ENCODE results near the gene TBC1D16.
A peak's percentile ranks its signal among the peaks of the same experiment; 100 is the strongest.

TBC1D16 gene

DNA sequence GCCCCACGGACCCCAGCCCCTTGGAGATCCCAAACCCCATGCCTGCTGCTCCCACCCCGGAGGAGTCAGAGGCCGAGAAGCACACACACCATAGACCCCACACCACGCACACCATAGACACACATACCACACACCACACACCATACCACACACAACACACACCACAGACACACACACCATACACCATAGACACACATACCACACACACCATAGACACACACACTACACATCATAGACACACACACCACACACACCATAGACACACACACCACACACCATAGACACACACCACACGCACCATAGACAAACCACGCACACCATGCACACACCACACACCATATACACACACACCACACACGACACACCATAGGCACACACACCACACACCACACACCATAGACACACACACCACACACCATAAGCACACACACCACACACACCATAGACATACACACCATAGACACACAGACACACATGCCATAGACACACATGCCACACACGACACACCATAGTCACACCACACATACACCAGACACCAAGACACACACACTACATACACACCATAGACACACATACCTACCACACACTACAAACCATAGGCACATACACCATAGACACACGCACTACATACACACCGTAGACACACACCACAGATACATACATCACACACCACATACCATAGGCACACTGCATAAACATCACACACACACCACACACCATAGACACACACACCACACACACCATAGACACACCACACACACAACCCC, 11.3 kb downstream of the TBC1D16 start:
- no peak for DNase-seq

DNA sequence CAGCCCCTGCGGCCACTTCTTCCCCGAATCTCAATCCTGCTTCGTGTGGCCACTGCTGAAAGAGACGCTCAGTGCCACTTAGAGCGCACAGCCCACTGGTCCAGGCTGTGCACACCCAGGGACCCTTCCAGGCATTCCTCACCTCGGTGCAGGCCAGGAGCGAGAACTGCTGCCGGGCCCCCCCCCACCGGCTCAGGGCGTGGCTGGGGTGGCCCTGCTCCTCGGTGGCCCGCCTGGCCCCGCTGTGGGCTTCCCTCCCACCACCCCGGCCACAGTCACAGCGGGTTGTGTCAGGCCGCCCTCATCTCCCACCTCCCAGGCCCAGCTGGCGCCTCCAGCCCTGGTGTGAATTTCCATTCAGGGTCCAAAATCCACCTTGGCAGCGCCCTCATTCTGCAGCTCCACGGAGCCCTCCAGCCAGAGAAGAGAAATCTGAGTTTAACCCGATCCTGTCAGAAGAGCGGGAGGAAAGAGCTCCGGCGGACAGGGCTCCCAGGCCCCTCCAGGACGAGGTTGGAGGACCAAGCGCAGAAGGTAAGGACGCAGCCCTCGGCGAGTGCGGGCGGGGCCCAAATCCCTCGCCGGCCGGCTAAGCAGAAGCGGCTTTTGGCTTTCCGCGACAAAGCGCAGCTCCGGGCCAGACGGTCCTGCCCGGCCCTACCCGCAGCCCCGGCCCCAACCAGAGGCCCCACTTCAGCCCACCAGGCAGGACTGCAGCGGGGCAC, 12.0 kb downstream of the TBC1D16 start:
- no peak for DNase-seq

DNA sequence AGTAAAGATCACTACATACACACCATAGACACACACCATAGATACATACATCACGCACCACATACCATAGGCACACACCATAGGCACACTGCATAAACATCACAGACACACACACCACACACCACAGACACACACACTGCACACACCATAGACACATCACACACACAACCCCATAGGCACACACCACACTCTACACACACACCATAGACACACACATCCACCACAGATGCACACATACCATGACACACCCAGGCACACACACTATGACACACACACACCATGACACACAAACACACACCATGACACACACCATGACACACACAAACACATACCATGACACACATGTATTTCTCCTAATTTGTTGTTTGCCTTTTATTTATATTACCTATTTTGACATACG, 14.1 kb downstream of the TBC1D16 start:
- DNase-seq, result no peak

DNA sequence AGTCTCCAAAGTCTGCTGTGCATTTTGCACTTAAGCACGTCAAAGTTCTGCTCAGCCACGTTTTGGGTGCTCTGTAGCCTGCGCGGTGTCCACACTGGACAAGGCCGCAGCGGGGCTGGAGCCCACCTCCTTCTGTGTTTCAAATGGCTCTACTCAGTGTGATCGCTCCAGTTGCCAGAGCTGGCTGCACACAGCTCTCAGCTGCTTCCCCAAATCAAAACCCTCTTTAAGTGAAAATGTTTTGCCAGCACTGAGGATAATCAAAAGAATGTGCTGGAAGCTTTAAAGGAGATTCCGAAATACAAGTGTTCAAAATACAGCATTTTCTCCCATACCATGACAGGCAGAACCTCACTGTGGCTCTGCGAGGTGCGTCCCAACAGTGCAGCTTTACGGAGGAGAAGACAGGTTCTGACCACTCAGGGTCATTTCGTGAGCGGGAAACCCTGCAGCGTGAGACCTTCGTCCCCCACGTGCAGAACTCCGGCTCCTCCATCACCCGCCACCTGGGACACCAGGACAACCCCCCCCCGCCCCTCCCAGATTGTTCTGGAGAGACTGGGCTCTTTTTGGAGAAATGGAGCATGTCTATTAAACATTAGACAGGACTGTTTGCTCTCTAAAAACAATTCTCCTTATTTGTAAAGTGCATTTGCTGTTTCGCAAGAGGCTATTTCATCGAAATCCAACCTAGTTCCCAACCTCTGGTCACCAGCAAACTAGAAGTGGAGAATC, 16.6 kb downstream of the TBC1D16 start:
- DNase-seq, result no peak

DNA sequence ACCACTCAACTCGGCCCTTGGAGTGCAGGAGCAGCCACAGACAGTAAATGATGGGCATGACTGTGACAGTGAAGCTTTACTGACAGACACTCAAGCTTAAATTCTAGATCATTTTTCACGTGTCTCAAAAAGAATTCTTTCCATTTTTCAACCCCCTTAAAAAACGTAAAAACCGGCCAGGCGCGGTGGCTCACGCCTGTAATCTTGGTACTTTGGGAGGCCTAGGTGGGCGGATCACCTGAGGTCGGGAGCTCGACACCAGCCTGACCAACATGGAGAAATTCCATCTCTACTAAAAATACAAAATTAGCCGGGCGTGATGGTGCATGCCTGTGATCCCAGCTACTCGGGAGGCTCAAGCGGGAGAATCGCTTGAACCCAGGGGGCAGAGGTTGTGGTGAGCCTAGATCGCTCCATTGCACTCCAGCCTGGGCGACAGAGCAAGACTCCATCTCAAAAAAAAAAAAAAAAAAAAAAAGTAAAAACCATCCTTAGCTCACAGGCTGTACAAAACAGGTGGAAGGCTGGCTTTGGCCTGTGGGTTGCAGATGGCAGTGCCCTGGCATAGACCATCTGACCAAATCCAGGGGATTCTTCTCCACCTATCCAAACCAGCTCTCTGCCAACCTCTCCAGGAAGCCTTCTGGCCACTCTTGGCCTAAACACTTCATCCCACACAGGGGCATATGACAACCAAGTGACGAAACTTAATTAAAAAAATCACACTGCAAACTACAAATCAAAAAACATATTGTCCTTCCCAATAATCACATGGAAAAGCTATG, 18.3 kb downstream of the TBC1D16 start:
- DNase-seq, result no peak

DNA sequence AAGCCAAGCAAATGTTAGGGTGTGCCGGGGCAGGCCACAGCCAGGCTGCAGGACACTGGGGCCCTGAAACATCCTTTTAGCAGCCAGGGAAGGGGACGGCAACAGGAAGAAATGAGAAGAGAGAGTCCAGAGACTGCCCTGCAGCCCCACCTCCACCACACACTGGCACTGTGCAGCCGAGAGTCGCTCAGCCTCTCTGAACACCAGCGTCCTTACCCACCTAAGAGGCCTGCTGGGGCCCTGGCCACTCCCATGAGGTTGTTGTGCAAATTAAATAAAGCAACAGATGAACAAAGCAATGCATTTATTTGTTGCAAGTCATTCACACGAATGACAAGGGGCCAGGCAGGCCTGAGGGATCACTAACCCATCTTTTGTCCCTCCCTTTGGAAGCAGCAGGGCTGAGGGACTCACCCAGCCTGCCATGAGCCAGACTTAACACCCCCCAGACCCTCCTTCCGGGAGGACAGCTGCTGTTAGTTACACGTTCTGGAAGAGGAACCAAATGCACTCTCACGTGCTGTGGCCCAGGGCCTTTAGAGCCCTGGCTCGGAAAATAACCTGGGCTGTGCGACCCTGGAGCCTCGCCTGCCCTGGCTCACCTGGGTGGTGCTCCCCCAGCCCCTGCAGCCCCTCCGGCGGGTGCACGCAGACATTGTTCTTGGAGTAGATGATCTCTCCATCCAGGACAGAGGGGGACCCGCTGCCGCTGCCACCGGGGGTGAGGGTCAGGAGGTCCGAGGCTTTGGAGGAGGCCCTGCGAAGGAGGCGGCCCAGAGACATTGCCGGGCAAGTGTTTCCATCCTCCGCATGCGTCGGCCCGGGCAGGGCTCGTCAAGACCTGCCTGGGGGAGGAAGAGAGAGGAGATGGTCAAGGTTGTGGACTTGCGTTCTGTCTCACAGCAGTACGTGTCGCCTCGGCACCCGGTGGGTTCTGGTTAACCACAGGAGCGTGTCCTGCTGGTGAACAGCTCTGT, 22.6 kb downstream of the TBC1D16 start:
- DNase-seq, result no peak

DNA sequence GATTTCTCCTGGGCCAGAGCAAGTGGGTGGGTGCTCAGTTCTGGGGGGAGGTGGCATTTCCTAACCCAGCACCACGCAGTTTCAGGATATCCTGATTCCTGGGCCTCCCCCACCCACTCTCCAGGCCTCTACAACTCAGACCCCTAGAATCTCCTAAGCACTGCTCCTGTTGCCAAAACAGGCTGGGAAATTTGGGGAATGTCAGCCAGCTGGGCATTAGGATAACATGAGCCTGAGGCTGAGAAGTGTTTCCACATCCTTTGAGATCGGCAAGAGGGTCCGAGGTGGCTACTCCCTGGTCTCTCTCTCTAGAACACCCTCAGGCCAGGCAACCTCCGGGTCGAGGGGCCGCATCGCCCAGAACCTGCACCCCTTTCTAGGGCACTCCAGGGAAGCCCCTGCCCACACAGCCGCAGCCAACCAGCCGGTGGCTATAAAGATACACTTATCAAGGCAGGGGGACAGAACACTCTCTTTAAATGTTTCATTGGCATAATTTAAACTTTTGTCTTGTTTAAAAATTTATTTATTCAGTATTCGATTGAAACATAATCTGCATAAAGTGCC, 23.6 kb downstream of the TBC1D16 start:
- no peak for DNase-seq

DNA sequence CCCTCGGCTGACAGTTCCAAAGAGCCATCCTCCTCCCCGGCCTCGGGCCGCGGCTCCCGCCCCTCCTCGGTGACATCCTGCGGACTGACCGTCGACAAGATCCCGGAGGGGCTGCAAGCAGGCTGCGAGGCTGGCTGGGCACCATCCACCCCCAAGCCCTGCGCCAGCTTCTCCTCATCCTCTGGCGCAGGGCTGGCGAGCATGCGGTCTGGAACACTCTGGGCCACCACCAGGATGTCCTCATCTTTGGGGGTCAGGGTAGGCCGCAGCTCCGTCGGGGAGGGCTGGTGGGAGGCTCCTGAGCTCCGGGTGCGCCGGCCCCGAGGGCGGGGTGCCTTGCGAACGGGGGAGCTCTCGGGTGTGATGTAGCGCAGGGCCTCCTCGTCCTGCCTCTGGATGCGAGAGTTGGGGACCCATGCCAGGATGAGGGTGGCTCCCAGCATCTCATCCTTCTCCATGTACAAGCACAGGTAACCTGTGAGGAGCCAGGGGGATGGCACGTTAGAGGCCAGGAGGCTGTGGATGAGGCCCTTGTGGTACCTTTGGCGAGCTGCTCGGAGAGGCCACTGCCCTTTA, 25.3 kb downstream of the TBC1D16 start:
- no peak for DNase-seq

DNA sequence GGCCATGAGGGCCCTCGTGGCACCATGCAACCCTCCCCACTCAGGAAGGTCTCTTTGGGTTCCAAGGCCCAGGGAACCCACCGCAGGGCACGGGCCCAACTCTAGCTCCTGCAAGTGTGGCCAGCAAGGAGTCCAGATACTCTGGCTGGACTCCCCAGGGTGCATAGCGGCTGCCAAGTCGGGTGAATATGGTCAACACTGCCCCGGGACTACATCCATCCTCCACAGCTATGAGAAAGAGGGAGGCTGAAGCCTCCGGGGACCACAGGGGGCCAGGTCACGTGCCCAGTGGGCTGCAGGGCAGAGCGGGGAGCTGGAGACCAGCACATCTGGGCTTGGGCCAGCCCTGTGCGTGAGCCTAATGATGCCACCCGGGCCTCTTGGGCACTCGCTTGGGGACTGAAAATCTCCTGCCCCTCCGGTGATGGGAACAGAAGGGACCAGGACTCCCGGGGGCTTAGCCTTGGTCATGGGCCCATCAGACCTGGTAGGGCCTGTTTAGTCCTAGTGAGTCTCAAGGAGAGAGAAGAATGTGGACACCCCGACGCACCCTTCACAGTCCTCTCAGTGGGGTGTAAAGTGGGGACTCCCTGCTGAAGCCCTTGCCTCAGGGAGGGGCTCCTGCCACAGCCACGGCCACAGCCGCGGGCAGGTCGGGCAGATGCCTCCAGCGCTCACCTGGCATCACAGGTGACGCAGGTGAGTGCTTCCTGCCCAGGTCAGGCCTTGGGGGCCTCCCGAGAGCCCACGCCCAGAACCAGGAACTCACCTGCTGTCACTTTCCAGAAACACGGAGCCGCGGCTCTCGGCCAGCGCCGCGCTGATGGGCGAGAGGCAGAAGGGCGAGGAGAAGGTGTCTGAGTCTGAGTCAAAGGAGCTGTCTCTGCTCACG, 26.0 kb downstream of the TBC1D16 start:
- no peak for DNase-seq

DNA sequence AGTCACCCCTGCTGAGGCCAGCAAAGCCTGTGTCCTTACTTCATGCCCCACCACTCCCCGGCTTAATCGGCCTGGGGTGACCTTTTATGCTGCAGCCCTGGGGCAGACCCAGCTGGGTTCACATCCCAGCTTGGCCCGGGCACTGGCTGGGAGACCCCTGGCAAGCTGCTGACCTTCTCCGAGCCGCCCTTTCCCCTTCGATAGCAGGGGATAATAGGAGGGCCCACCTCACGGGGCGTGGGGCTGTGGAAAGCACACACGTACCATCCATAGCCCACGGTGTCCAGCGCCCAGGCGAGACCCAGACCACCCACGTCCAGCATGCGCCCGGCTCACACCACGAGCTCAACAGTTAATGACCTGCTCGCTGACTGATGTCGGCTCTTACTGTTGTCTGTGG, 26.8 kb downstream of the TBC1D16 start:
- no peak for DNase-seq

DNA sequence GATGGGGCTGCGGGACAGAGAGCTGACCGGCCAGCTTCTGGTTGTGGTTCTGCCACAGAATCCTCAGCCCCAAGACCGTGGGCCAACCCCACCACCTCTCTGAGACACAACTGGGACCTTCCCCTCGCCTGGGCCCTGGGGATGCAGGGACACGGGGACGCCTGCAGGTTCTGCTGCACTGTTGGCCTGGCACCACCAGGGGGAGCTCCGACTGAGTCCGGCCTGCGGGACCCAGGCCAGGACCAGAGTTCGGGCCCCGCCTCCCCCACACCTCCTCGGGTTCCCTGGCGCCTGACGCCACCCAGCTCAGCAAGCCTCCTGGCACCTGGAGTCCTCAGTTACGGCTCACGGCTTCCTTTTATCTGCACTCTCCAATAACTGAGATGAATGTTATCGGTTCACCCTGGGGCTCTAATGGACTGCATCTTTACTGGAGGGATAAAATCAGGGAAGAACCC, 27.3 kb downstream of the TBC1D16 start:
- DNase-seq, result peak; percentile 29

DNA sequence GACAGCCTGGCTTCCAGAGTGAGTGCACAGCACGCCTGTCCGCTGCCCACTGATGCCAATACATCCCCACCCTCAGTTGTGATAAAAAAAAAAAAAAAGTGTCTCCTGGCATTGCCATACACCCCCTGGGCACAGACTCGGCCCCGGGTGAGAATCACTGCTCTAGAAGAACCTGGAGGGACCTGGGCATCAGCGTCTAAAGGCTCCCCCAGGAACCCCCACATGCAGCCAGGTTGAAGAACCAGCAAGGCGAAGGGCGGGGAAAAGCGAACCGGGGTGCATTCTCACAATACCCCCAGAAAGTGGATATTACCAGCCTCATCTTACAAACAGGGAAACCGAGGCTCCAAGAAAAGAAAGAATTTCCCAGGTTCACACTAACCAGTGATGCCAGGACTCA, 27.7 kb downstream of the TBC1D16 start:
- no peak for DNase-seq

DNA sequence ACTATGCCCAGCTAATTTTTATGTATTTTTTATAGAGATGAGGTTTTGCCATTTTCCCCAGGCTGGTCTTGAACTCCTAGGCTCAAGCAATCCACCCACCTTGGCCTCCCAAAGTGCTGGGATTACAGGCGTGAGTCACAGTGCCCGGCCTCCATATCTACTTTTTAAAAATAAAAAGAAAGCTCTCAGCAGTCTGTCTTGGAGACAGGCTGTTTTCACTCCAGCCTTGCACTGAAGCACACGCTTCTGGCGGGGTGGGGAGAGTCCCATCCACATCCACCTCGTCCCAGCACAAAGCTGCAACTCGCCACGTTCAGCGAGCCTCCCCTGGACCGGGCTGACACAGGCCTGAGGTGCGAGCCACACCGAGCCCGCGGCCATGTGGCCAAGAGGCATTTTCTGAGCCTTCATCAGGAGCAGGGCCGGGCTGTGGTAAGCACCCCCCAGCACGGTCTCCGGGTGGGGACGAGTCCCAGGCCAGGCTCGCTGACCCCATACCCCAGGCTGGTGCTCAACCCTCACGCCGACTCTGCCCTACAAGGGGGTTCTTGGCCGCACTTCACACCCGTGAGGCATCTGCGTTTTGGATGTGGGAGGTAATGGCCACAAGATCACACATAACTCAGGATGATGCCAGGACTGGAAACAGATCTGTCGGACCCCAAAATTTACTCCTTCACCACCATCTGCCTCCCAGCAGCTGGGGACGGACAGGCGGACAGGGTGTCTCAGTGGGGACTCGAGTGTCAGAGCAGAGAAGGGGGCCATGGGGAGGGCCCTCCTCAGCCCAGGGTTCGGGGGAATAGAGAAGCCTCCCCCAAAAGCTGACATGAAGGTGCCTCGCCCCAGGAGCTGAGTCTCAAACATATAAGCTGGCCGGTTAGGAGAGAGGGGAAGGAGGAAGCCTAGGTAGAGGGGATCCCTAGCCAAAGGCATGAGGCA, 28.6 kb downstream of the TBC1D16 start:
- no peak for DNase-seq

DNA sequence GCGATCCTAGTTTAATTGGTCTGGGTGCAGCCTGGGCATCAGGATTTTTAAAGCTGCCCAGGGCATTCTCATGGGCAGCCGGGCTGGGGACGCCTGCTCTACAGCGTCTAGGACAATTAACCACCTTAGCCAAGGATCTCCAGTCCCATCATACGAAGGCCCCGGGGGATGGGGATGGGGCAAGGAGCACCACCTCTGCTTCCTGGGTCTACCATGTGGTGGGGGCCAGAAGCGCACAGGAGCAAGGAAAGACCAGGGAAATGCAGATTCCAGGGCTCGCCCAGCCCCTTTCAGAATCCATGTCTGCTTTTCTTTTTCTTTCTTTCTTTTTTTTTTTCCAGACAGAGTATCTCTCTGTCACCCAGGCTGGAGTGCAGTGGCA, 29.3 kb downstream of the TBC1D16 start:
- DNase-seq, result no peak

DNA sequence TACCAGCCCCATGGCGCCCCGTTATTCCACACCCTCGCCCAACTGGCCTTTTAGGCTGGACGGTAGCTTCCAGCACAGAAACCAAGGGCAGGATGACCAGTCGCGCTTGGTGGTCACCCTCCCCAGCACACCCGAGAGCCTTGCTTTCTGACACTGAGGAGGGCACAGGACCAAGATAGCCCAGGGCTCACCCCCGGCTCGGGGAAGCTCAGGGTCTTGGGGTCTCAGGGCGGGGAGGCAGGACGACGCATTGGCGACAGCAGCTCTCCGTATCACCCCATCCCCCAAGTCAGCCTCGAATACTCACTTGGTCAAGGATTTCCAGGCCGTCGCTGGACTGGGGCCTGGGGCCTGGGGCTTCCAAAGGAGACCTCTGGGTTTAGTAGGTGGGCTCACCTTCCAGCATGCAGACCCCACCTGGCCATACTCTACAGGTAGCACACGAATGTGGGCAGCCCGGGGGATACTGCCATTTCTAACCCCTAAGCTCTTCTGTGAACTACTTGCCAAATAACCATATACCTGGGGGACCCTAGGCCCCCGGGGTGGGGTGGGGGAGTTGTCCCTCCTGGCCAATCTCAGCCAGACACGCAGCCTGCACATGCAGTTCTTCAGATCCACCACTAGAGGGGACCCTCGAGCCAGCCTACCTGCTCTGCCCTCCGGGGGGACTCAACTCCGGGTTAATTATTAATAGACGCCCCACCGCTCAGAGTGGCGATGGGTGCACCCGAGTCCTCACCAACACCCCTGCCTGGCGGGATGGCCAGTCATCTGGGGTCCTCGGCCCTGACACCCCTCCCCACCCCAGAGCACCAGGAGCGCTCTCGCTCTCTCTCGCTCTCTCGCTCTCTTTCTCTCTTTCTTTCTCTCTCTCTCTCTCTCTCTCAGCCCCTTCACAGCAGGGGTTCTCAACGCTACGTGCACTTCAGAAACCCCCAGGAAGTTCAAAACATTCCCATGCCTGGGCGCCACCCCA, 30.0 kb downstream of the TBC1D16 start:
- peak; percentile 39 for DNase-seq

DNA sequence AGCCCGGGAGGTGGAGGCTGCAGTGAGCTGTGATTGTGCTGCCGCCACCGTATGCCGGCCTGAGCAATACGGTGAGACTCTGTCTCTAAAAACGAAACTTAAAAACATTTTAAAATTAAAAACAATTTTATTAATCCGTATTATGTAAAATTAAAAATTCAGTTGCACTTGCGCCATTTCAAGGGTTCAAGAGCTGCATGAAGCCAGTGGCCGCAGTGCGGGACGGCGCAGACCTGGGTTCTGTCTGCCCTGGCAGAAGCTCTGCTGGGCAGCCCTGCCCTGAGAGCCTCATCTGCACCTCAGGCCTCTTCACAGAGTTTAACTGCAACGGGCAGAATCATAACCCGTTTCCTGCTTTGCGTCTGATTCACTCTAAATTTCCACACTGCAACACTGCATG, 31.7 kb downstream of the TBC1D16 start:
- DNase-seq, result no peak
